SK-N-SH treated with all-trans-retinoic acid at 6 μM for 48 hours (cell line): ENCODE results near the gene METAP1D.

Experiments
- ATAC-seq: fragments of 200-7000 bp; cut with Tn5 transposase; 3 replicates; pipeline ENCODE4 v1.9.1; 2020; ENCODE audit warnings: mild to moderate bottlenecking, moderate library complexity
- ARNTL ChIP-seq: fragments of 450-650 bp; formaldehyde crosslinking; IDR thresholded peaks from 2 replicates; pipeline ENCODE4 v1.5.0; 2020; ENCODE audit warnings: low read depth, mild to moderate bottlenecking, moderate library complexity, borderline replicate concordance
- BACH2 ChIP-seq: fragments of 250-450 bp; sonication (Bioruptor Pico); IDR thresholded peaks from 2 replicates; pipeline ENCODE4 v1.9.0; 2021; ENCODE audit warnings: mild to moderate bottlenecking, borderline replicate concordance
- CSDC2 ChIP-seq: fragments of 250-450 bp; sonication (Bioruptor Pico); IDR thresholded peaks from 2 replicates; pipeline ENCODE4 v1.5.0; 2020; ENCODE audit warnings: mild to moderate bottlenecking, moderate library complexity
- ESRRG ChIP-seq: fragments of 250-450 bp; sonication (Bioruptor Pico); IDR thresholded peaks from 2 replicates; pipeline ENCODE4 v1.6.1; 2021; ENCODE audit warnings: mild to moderate bottlenecking
- GLIS3 ChIP-seq: fragments of 250-450 bp; sonication (Bioruptor Pico); IDR thresholded peaks from 2 replicates; pipeline ENCODE4 v1.5.0; 2020; ENCODE audit warnings: mild to moderate bottlenecking, moderate library complexity
- ISL1 ChIP-seq: fragments of 250-450 bp; sonication (Bioruptor Pico); IDR thresholded peaks from 2 replicates; pipeline ENCODE4 v2.1.2; 2022; ENCODE audit warnings: mild to moderate bottlenecking, moderate library complexity
- OSR1 ChIP-seq: fragments of 250-450 bp; sonication (Bioruptor Pico); IDR thresholded peaks from 2 replicates; pipeline ENCODE4 v1.8.0; 2022; ENCODE audit warnings: moderate library complexity, mild to moderate bottlenecking, inconsistent platforms
- PPARA ChIP-seq: fragments of 250-450 bp; sonication (Bioruptor Pico); IDR thresholded peaks from 2 replicates; pipeline ENCODE4 v1.5.0; 2020; ENCODE audit warnings: mild to moderate bottlenecking, borderline replicate concordance
- RARB ChIP-seq: fragments of 250-450 bp; sonication (Bioruptor Pico); IDR thresholded peaks from 2 replicates; pipeline ENCODE4 v1.8.0; 2021; ENCODE audit warnings: mild to moderate bottlenecking, moderate library complexity
- TOX ChIP-seq: fragments of 250-450 bp; sonication (Bioruptor Pico); IDR thresholded peaks from 2 replicates; pipeline ENCODE4 v1.8.0; 2021; ENCODE audit warnings: mild to moderate bottlenecking, moderate library complexity, borderline replicate concordance
- ZC3H10 ChIP-seq: fragments of 250-450 bp; sonication (Bioruptor Pico); IDR thresholded peaks from 2 replicates; pipeline ENCODE4 v1.5.1; 2021; ENCODE audit warnings: mild to moderate bottlenecking, moderate library complexity
- ZFP3 ChIP-seq: fragments of 250-450 bp; sonication (Bioruptor Pico); IDR thresholded peaks from 2 replicates; pipeline ENCODE4 v1.5.0; 2020; ENCODE audit warnings: mild to moderate bottlenecking, moderate library complexity
- ZFP30 ChIP-seq: fragments of 450-650 bp; formaldehyde crosslinking; IDR thresholded peaks from 2 replicates; pipeline ENCODE4 v1.5.0; 2022; ENCODE audit warnings: mild to moderate bottlenecking, moderate library complexity
- ZNF565 ChIP-seq: fragments of 450-650 bp; formaldehyde crosslinking; conservative IDR thresholded peaks from 2 replicates; pipeline ENCODE4 v1.5.0; 2020; ENCODE audit warnings: low read depth, mild to moderate bottlenecking, moderate library complexity
- ZNF70 ChIP-seq: fragments of 450-650 bp; formaldehyde crosslinking; IDR thresholded peaks from 2 replicates; pipeline ENCODE4 v1.5.0; 2020; ENCODE audit warnings: mild to moderate bottlenecking, moderate library complexity
- TF ChIP-seq, protein P1 (sequence below): fragments of 250-450 bp; sonication (Bioruptor Pico); IDR thresholded peaks from 2 replicates; pipeline ENCODE4 v1.5.0; 2020; ENCODE audit warnings: mild to moderate bottlenecking, moderate library complexity
- TF ChIP-seq, protein P2 (sequence below): fragments of 250-450 bp; sonication (Bioruptor Pico); IDR thresholded peaks from 2 replicates; pipeline ENCODE4 v1.8.0; 2020; ENCODE audit warnings: mild to moderate bottlenecking, moderate library complexity, borderline replicate concordance
- TF ChIP-seq, protein P3 (sequence below): fragments of 250-450 bp; sonication (Bioruptor Pico); IDR thresholded peaks from 2 replicates; pipeline ENCODE4 v1.8.0; 2021; ENCODE audit warnings: low read depth, mild to moderate bottlenecking, moderate library complexity, borderline replicate concordance
- TF ChIP-seq, protein P4 (sequence below): fragments of 250-450 bp; sonication (Bioruptor Pico); IDR thresholded peaks from 2 replicates; pipeline ENCODE4 v1.5.1; 2021; ENCODE audit warnings: mild to moderate bottlenecking, moderate library complexity

METAP1D gene

GRCh38 chr2:172091761-172092566, 92.2 kb downstream of the METAP1D start:
- TF ChIP-seq ZC3H10 (CRISPR knock-in tag) (no peak), RARB (CRISPR knock-in tag) (no peak), ZFP3 (no peak), ZNF70 (no peak), ARNTL (CRISPR knock-in tag) (no peak), GLIS3 (CRISPR knock-in tag) (no peak), BACH2 (CRISPR knock-in tag) (no peak), TOX (CRISPR knock-in tag) (no peak)
- TF ChIP-seq, protein P1, sequence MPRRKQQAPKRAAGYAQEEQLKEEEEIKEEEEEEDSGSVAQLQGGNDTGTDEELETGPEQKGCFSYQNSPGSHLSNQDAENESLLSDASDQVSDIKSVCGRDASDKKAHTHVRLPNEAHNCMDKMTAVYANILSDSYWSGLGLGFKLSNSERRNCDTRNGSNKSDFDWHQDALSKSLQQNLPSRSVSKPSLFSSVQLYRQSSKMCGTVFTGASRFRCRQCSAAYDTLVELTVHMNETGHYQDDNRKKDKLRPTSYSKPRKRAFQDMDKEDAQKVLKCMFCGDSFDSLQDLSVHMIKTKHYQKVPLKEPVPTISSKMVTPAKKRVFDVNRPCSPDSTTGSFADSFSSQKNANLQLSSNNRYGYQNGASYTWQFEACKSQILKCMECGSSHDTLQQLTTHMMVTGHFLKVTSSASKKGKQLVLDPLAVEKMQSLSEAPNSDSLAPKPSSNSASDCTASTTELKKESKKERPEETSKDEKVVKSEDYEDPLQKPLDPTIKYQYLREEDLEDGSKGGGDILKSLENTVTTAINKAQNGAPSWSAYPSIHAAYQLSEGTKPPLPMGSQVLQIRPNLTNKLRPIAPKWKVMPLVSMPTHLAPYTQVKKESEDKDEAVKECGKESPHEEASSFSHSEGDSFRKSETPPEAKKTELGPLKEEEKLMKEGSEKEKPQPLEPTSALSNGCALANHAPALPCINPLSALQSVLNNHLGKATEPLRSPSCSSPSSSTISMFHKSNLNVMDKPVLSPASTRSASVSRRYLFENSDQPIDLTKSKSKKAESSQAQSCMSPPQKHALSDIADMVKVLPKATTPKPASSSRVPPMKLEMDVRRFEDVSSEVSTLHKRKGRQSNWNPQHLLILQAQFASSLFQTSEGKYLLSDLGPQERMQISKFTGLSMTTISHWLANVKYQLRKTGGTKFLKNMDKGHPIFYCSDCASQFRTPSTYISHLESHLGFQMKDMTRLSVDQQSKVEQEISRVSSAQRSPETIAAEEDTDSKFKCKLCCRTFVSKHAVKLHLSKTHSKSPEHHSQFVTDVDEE: no peak
- TF ChIP-seq, protein P2, sequence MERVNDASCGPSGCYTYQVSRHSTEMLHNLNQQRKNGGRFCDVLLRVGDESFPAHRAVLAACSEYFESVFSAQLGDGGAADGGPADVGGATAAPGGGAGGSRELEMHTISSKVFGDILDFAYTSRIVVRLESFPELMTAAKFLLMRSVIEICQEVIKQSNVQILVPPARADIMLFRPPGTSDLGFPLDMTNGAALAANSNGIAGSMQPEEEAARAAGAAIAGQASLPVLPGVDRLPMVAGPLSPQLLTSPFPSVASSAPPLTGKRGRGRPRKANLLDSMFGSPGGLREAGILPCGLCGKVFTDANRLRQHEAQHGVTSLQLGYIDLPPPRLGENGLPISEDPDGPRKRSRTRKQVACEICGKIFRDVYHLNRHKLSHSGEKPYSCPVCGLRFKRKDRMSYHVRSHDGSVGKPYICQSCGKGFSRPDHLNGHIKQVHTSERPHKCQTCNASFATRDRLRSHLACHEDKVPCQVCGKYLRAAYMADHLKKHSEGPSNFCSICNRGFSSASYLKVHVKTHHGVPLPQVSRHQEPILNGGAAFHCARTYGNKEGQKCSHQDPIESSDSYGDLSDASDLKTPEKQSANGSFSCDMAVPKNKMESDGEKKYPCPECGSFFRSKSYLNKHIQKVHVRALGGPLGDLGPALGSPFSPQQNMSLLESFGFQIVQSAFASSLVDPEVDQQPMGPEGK (CRISPR knock-in tag): no peak
- TF ChIP-seq, protein P3, sequence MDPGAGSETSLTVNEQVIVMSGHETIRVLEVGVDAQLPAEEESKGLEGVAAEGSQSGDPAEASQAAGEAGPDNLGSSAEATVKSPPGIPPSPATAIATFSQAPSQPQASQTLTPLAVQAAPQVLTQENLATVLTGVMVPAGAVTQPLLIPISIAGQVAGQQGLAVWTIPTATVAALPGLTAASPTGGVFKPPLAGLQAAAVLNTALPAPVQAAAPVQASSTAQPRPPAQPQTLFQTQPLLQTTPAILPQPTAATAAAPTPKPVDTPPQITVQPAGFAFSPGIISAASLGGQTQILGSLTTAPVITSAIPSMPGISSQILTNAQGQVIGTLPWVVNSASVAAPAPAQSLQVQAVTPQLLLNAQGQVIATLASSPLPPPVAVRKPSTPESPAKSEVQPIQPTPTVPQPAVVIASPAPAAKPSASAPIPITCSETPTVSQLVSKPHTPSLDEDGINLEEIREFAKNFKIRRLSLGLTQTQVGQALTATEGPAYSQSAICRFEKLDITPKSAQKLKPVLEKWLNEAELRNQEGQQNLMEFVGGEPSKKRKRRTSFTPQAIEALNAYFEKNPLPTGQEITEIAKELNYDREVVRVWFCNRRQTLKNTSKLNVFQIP (CRISPR knock-in tag): no peak
- TF ChIP-seq, protein P4, sequence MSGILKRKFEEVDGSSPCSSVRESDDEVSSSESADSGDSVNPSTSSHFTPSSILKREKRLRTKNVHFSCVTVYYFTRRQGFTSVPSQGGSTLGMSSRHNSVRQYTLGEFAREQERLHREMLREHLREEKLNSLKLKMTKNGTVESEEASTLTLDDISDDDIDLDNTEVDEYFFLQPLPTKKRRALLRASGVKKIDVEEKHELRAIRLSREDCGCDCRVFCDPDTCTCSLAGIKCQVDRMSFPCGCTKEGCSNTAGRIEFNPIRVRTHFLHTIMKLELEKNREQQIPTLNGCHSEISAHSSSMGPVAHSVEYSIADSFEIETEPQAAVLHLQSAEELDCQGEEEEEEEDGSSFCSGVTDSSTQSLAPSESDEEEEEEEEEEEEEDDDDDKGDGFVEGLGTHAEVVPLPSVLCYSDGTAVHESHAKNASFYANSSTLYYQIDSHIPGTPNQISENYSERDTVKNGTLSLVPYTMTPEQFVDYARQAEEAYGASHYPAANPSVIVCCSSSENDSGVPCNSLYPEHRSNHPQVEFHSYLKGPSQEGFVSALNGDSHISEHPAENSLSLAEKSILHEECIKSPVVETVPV (CRISPR knock-in tag): no peak
- ATAC-seq: no peak

GRCh38 chr2:172092716-172093415, 93.1 kb downstream of the METAP1D start:
- no peak for TF ChIP-seq TOX (CRISPR knock-in tag)
- TF ChIP-seq BACH2 (CRISPR knock-in tag): no peak
- no peak for TF ChIP-seq ZFP30 (CRISPR knock-in tag)
- no peak for TF ChIP-seq ZNF565 (CRISPR knock-in tag)
- no peak for TF ChIP-seq PPARA (CRISPR knock-in tag)
- no peak for TF ChIP-seq CSDC2 (CRISPR knock-in tag)
- TF ChIP-seq ESRRG (CRISPR knock-in tag): no peak
- no peak for TF ChIP-seq OSR1
- no peak for TF ChIP-seq ISL1 (CRISPR knock-in tag)
- no peak for TF ChIP-seq GLIS3 (CRISPR knock-in tag)
- no peak for ATAC-seq

DNA sequence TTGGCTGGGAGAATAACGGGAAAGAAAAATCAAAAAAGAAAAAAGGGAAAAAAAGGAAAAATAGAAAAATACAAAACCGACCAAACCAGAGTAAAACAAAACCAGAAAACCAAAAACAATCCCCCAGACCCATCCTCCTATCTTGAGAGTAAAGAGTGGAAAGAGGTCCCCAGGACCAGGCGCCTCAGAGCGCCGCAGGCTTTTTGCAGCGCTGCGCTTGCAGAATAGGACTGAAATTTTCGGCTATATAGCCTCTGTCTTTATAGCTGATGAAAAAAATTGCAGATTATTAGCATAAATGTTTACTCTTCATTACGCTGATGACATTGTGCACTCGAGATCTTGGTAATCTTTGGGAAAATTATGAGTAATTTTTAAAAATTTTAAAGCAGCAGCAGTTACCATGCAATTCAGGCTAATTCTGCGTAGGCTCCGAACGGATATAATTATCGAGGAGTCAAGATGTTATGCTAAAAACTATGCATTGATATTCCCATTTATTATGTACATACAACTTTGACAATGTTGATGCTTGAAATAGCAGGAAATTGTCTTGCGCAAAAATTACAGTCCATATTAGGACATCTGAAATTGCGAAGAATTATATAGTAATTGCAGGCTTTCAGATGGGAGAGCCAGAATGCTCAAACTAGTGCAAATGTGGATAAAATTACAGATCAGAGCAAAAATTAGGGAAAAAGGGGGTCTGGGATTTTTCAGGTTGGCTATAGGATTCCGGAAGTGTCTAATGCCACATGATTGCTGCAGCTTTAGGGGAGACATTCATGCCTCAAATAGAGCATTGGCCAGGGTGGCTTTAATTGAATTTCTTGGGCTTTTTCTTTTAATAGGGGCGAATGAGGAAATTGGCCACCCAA, 93.9 kb downstream of the METAP1D start:
- no peak for ATAC-seq
- TF ChIP-seq GLIS3 (CRISPR knock-in tag): no peak
- TF ChIP-seq, protein P1: no peak
- TF ChIP-seq PPARA (CRISPR knock-in tag): no peak
- no peak for TF ChIP-seq RARB (CRISPR knock-in tag)
- TF ChIP-seq OSR1: no peak
- TF ChIP-seq ISL1 (CRISPR knock-in tag): no peak
- TF ChIP-seq, protein P2 (CRISPR knock-in tag): no peak
- TF ChIP-seq ZNF565 (CRISPR knock-in tag): no peak
